ENCODE data around the gene TSC22D3. TPM values are rescaled to one million over a fixed set of nuclear protein-coding genes. Genes with fewer than 3 reads are reported as not detected.
"Not testable (repeated sequence)": the region's sequence is repeated elsewhere in the genome, so short reads cannot be mapped to it uniquely, and the experiment has no call there.

TSC22D3 gene
- total RNA-seq, 4 donors from 2014 or later, result 1,744 to 2,802 (median 2,261) TPM

DNA sequence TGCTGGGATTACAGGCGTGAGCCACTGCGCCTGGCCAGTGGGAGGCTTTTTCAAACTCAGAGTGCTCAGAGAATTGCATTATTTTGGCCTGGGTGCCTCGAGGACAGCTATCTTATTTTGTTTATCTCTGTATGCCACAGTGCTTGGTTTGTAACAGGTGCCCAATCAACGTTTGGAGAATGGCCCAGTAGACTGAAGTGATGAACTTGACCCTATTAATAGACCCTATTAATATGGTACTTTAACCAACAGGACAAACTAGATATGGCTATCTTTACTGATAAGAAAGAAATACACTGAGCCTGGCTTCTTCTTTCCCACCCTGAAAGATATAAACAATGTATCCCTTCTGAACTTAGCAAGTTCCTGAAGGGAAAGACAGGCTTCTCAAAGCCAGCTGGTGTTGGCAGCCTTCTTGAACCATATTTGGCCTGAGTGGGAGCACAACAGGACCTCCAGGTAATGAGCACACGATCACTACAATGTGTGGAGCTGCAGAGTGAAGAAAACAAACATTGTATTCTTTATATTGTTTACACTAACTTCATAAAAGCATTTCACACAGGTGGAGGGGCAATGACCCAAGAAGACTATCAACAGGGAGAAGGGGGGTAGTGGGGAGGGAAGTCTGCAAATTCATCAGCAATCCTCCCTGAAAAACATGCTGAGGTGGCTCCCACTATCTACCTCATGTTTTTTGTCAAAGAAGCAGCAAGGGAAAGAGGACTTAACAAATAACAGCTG lies 105.5 kb downstream of the TSC22D3 start:
- H3K27ac ChIP-seq, result peak overlapping the region in 1 of 4 donors; percentile 20
- no peak for DNase-seq (ENCODE audit: low spot score in 2 of 2)
- peaks cover 0 to 8% of the 10 kb centered on the region in 2 donors for H3K27me3 ChIP-seq
- no peaks in the 10 kb centered on the region for H3K36me3 ChIP-seq
- no peak overlapping the region for H3K4me3 ChIP-seq
- TF ChIP-seq EP300 (IDR thresholded peaks at IDR 0.05) (no peak), POLR2A (IDR thresholded peaks at IDR 0.05) (no peak)
- TF ChIP-seq, protein P1, sequence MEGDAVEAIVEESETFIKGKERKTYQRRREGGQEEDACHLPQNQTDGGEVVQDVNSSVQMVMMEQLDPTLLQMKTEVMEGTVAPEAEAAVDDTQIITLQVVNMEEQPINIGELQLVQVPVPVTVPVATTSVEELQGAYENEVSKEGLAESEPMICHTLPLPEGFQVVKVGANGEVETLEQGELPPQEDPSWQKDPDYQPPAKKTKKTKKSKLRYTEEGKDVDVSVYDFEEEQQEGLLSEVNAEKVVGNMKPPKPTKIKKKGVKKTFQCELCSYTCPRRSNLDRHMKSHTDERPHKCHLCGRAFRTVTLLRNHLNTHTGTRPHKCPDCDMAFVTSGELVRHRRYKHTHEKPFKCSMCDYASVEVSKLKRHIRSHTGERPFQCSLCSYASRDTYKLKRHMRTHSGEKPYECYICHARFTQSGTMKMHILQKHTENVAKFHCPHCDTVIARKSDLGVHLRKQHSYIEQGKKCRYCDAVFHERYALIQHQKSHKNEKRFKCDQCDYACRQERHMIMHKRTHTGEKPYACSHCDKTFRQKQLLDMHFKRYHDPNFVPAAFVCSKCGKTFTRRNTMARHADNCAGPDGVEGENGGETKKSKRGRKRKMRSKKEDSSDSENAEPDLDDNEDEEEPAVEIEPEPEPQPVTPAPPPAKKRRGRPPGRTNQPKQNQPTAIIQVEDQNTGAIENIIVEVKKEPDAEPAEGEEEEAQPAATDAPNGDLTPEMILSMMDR (IDR thresholded peaks at IDR 0.05), result no peak
- H3K9me3 ChIP-seq, result no peaks in the 10 kb centered on the region
- WGBS, 2 donors, result 52 to 58% methylated on average over 5 of the region's 5 CpGs
- peaks cover 0 to 16% (median 5%) of the 10 kb centered on the region in 4 donors for H3K4me1 ChIP-seq

DNA sequence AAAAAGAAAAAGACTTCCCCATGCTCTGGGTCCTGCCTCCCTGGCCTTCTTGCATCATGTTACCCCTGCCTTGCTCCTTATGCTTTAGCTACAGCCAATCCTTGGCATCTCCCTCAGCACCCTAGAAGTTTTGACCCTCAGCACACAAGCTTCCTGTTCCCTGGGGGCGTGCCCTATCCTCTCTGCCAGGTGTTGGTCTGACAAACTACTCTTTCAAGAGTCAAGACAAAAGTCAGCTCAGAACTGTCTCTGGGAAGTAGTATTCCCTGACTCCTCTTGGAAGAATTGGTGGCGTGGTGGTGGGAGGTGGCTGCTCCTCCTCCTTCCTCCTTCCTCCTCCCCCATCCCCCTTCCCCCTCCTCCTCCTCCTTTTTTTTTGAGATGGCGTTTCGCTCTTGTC lies 106.3 kb downstream of the TSC22D3 start:
- Histone ChIP-seq H3K36me3 (no peaks in the 10 kb centered on the region), H3K27me3 (peaks cover 0 to 8% of the 10 kb centered on the region in 2 donors), H3K4me3 (no peak overlapping the region), H3K4me1 (peaks cover 0 to 12% (median 4%) of the 10 kb centered on the region in 4 donors), H3K9me3 (no peaks in the 10 kb centered on the region), H3K27ac (no peak overlapping the region)
- DNase-seq (ENCODE audit: low spot score in 2 of 2), result no peak
- 64 to 94% methylated on average over 3 to 4 of the region's 4 CpGs for WGBS, 2 donors
- TF ChIP-seq EP300 (IDR thresholded peaks at IDR 0.05) (no peak), POLR2A (IDR thresholded peaks at IDR 0.05) (no peak)
- TF ChIP-seq, protein P1 (IDR thresholded peaks at IDR 0.05), result no peak

DNA sequence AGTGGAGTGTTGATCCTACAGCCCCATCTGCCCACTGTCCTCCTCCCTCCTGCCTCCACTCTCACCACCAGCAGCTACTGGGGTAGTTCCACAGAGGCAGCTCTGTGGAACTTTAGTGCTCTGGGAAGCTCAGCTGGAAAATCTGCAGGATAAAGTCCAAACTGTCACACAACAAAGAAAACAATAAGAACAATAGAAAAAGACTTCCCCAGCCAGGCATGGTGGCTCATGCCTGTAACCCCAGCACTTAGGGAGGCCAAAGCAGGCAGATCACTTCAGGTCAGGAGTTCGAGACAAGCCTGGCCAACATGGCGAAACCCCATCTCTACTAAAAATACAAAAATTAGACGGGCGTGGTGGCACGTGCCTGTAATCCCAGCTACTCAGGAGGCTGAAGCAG lies 106.9 kb downstream of the TSC22D3 start:
- not testable (repeated sequence) for H3K9me3 ChIP-seq; H3K36me3 ChIP-seq; H3K27me3 ChIP-seq; H3K4me3 ChIP-seq; H3K27ac ChIP-seq; DNase-seq (ENCODE audit: low spot score in 2 of 2)
- 73 to 86% methylated on average over 5 of the region's 5 CpGs for WGBS, 2 donors
- H3K4me1 ChIP-seq, result peaks cover 0 to 12% (median 4%) of the 10 kb centered on the region in 4 donors

DNA sequence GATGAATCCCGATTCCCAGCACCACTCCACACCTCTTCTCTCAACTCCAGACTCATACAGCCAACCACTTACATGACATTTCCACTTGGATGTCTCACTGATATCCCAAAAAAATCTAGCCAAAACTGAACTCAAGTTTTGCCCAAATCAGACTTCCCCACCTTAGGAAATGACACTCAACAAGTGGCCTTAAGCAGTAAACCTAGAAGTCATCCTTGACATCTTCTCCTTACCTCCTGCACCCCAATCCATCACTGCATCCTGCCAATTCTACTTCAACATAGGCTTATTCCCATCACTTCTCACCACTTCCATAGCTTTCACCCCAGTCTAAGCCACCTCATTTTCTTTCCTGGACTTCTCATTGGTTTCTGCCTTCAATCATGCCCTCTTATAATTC lies 108.2 kb downstream of the TSC22D3 start:
- no peak for DNase-seq (ENCODE audit: low spot score in 2 of 2)
- Histone ChIP-seq H3K27ac (no peak overlapping the region), H3K36me3 (no peaks in the 10 kb centered on the region), H3K4me3 (no peak overlapping the region), H3K27me3 (peaks cover 0 to 4% of the 10 kb centered on the region in 2 donors), H3K4me1 (no peaks in the 10 kb centered on the region), H3K9me3 (no peaks in the 10 kb centered on the region)
- 45 to 100% methylated on average over 1 of the region's 1 CpG for WGBS, 2 donors
- TF ChIP-seq, protein P1 (IDR thresholded peaks at IDR 0.05), result no peak
- TF ChIP-seq EP300 (IDR thresholded peaks at IDR 0.05) (no peak), POLR2A (IDR thresholded peaks at IDR 0.05) (no peak)

DNA sequence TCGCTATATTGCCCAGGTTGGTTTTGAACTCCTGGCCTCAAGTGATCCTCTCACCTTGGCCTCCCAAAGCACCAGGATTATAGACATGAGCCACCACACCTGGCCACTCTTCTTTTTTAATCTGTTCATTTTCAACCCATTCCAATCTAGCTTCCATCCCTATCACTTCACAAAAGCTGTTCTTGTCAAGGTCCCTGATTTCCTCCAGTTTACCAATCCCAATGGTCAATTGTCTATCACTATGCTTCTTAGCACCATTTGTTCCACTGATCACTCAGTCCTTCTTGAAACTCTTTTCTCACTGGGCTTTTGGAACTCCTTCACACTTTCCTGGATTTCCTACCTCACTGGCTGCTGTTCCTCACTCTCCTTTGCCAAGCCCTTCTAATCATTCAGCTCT lies 108.7 kb downstream of the TSC22D3 start:
- Histone ChIP-seq H3K9me3 (no peaks in the 10 kb centered on the region), H3K27ac (no peak overlapping the region), H3K36me3 (no peaks in the 10 kb centered on the region), H3K27me3 (peaks cover 0 to 4% of the 10 kb centered on the region in 2 donors), H3K4me1 (peaks cover 0 to 3% (median 0%) of the 10 kb centered on the region in 4 donors), H3K4me3 (no peak overlapping the region)
- 91 to 100% methylated on average over 1 of the region's 1 CpG for WGBS, 2 donors
- DNase-seq (ENCODE audit: low spot score in 2 of 2), result no peak
- TF ChIP-seq EP300 (IDR thresholded peaks at IDR 0.05), result no peak

Other genes with a start within 250 kb of the TSC22D3 start
- 10 to 100 TPM; 19.0 to 33.3 (median 28.9) TPM for gene PRPS1, start 147.3 kb downstream of the TSC22D3 start, total RNA-seq
- not detected for gene NCBP2L, start 1.9 kb upstream of the TSC22D3 start, total RNA-seq
- 10 to 100 TPM; 17.1 to 31.0 (median 20.0) TPM for gene MID2, start 50.1 kb upstream of the TSC22D3 start, total RNA-seq
- gene TEX13B, start 206.6 kb upstream of the TSC22D3 start, total RNA-seq, result not detected

All from tibial nerve (tissue), 4 donors.